GM12891 (cell line): Measurements from ENCODE around the gene USP7.

Source experiments
- POLR2A ChIP-seq: IDR thresholded peaks from 2 replicates; pipeline ENCODE4 v1.6.1; 2011; ENCODE audit warnings: low read depth, low read length, control low read depth
- POLR2AphosphoS5 ChIP-seq: IDR thresholded peaks from 2 replicates; pipeline ENCODE4 v1.6.1; 2011; ENCODE audit warnings: low read depth, low read length, control low read depth
- POU2F2 ChIP-seq: IDR thresholded peaks from 2 replicates; pipeline ENCODE4 v1.6.1; 2011; ENCODE audit warnings: low read depth, mild to moderate bottlenecking, control low read depth, low read length, moderate library complexity
- SPI1 ChIP-seq: IDR thresholded peaks from 2 replicates; pipeline ENCODE4 v1.6.1; 2011; ENCODE audit warnings: low read depth, low read length, control low read depth
- TAF1 ChIP-seq: IDR thresholded peaks from 2 replicates; pipeline ENCODE4 v1.6.1; 2011; ENCODE audit warnings: low read depth, low read length, control low read depth

GRCh38 chr16:8957509-8958157 lies 6.1 kb downstream of the USP7 start:
- TF ChIP-seq POLR2A: no peak
- no peak for TF ChIP-seq POLR2AphosphoS5
- TF ChIP-seq POU2F2: no peak
- TF ChIP-seq TAF1: no peak
- no peak for TF ChIP-seq SPI1
